Karpas-422 (cell line): ENCODE measurements around the gene TNRC6B. TPM values are rescaled to one million over a fixed set of nuclear protein-coding genes. Genes with fewer than 3 reads are reported as not detected.

Experiments used
- DNase-seq: peaks from one replicate; pipeline ENCODE4 v3.0.0-alpha.2; 2015
- H2AFZ ChIP-seq: fragments of 200-600 bp; sonication (generic); 2 replicates; pipeline ENCODE4 v1.6.1; 2014; ENCODE audit warnings: antibody characterized with exemption, low read length, mixed read lengths
- H3K27ac ChIP-seq: fragments of 200-600 bp; sonication (generic); 2 replicates; pipeline ENCODE4 v1.5.1; 2014; ENCODE audit warnings: mild to moderate bottlenecking, low read length, moderate library complexity
- H3K27me3 ChIP-seq: fragments of 200-600 bp; sonication (generic); 2 replicates; pipeline ENCODE4 v1.6.1; 2014; ENCODE audit warnings: low read length, mixed read lengths
- H3K36me3 ChIP-seq: fragments of 200-600 bp; sonication (generic); 2 replicates; pipeline ENCODE4 v1.6.1; 2014; ENCODE audit warnings: low read length, mixed read lengths; ENCODE audit not compliant: insufficient read depth
- H3K4me1 ChIP-seq: fragments of 200-600 bp; sonication (generic); 2 replicates; pipeline ENCODE4 v1.6.1; 2014; ENCODE audit warnings: mild to moderate bottlenecking, low read length, mixed read lengths
- H3K4me2 ChIP-seq: fragments of 200-600 bp; sonication (generic); 2 replicates; pipeline ENCODE4 v1.6.1; 2014; ENCODE audit warnings: low read length, low read depth, mild to moderate bottlenecking; ENCODE audit not compliant: poor library complexity, severe bottlenecking
- H3K4me3 ChIP-seq: fragments of 200-600 bp; sonication (generic); 2 replicates; pipeline ENCODE4 v1.5.1; 2014; ENCODE audit warnings: mild to moderate bottlenecking, antibody characterized with exemption, low read length, mixed read lengths
- H3K79me2 ChIP-seq: fragments of 200-600 bp; sonication (generic); 2 replicates; pipeline ENCODE4 v1.6.1; 2014; ENCODE audit warnings: mild to moderate bottlenecking, low read length, mixed read lengths
- H3K9ac ChIP-seq: fragments of 200-600 bp; sonication (generic); 2 replicates; pipeline ENCODE4 v1.6.0; 2014; ENCODE audit warnings: low read length
- H3K9me2 ChIP-seq: fragments of 200-600 bp; sonication (generic), shearing (Covaris generic); replicated peaks from 2 replicates; pipeline ENCODE4 v1.6.0; 2014; ENCODE audit warnings: mild to moderate bottlenecking, low read length, moderate library complexity; ENCODE audit not compliant: insufficient read depth
- H3K9me3 ChIP-seq: fragments of 300-700, 200-600 bp; sonication (generic); 2 replicates; pipeline ENCODE4 v1.6.1; 2014; ENCODE audit warnings: low read length, mixed read lengths
- H4K20me1 ChIP-seq: fragments of 200-600 bp; sonication (generic); 2 replicates; pipeline ENCODE4 v1.6.1; 2014; ENCODE audit warnings: mild to moderate bottlenecking, antibody characterized with exemption, low read length, low read depth; ENCODE audit not compliant: insufficient read depth
- total RNA-seq: library from RNA; depleted of rRNA; stranded (reverse); fragments of >200 nt; shearing (Covaris generic); gene quantifications from 2 replicates; pipeline ENCODE4 v1.2.3, GENCODE V29; 2014; ENCODE audit warnings: low replicate concordance

Gene TNRC6B
- total RNA-seq, 1 experiment from 2014 or later = 32.0 TPM

DNA sequence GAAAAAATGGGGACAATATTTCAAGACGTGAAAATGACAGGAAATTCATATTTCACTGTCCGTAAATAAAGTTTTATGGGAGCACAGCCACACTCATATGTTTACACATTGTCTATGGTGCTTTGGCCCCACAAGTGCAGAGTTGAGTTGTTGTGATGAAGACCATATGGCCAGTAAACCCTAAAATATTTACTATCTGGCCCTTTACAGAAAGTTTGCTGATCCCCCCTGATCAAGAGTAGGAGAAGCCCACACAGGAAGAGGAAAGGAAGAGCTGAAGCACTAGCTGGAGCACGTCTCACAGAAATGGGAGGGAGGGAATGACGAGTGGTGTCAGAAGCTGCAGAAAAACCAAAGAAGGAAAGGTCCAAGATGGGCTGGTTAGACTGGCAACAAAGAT, 78.8 kb downstream of the TNRC6B start:
- H3K27me3 ChIP-seq = no peaks in the 10 kb centered on the region
- H3K79me2 ChIP-seq = peaks cover 85% of the 10 kb centered on the region
- no peak overlapping the region for H3K9ac ChIP-seq
- H3K4me2 ChIP-seq = no peak overlapping the region
- H3K9me2 ChIP-seq = no peaks in the 10 kb centered on the region
- no peak overlapping the region for H3K4me3 ChIP-seq
- no peak for DNase-seq
- peaks cover 6% of the 10 kb centered on the region; the same call in 1 of the 2 replicates for H3K36me3 ChIP-seq
- H3K4me1 ChIP-seq = no peaks in the 10 kb centered on the region
- no peak overlapping the region for H2AFZ ChIP-seq
- no peaks in the 10 kb centered on the region for H4K20me1 ChIP-seq
- H3K9me3 ChIP-seq = no peaks in the 10 kb centered on the region
- no peak overlapping the region for H3K27ac ChIP-seq

DNA sequence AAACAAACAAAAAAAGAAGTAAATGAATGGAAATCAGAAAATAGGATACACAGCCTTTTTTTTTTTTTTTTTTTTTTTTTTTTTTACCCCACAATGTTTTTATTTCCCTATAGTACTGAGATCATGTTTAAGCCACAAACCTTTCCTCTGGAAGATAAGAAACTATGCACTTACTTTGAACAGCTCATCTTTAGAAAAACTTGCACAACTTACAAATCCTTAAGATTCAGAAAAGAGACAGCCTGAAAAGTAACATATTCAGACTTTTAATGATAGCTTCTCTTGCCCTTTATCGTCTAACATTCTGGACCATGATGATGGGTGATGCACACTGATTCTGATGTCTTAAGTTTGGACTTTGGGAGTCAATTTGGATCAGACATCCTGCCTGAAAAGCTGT, 80.3 kb downstream of the TNRC6B start:
- Histone ChIP-seq H3K9me3 (no peaks in the 10 kb centered on the region), H3K36me3 (peaks cover 12% of the 10 kb centered on the region; the same call in 1 of the 2 replicates), H3K9me2 (no peaks in the 10 kb centered on the region), H2AFZ (no peak overlapping the region), H3K4me3 (no peak overlapping the region), H3K9ac (no peak overlapping the region), H3K4me2 (no peak overlapping the region), H3K27me3 (no peaks in the 10 kb centered on the region), H3K27ac (no peak overlapping the region), H4K20me1 (no peaks in the 10 kb centered on the region), H3K79me2 (peaks cover 77% of the 10 kb centered on the region), H3K4me1 (no peaks in the 10 kb centered on the region)
- no peak for DNase-seq

DNA sequence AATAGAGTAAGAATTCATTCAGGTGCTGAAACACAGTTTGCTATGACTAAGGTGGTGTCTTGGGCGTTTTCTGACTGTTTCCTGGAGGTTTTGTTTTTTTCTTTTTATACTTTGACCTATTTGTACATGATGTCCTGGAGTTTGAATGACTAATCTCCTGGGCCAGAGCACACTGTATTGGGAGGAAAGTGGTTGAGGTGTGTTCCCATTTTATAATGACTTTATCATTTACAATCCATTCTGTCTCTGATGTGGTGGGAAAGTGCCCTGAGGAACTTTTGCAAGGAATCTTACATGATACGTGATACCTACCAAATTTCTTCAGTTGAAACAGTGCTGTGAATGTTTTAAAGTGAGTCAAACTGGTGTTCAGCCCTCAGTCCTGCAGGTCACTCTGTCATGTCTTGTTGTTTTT, 80.8 kb downstream of the TNRC6B start:
- no peaks in the 10 kb centered on the region for H3K9me2 ChIP-seq
- H4K20me1 ChIP-seq = no peaks in the 10 kb centered on the region
- no peak overlapping the region for H2AFZ ChIP-seq
- no peak overlapping the region for H3K27ac ChIP-seq
- H3K4me2 ChIP-seq = no peak overlapping the region
- no peak overlapping the region for H3K9ac ChIP-seq
- H3K27me3 ChIP-seq = no peaks in the 10 kb centered on the region
- DNase-seq = no peak
- no peaks in the 10 kb centered on the region for H3K9me3 ChIP-seq
- H3K36me3 ChIP-seq = peaks cover 9% of the 10 kb centered on the region; the same call in 1 of the 2 replicates
- H3K79me2 ChIP-seq = peaks cover 74% of the 10 kb centered on the region
- no peak overlapping the region for H3K4me3 ChIP-seq
- no peaks in the 10 kb centered on the region for H3K4me1 ChIP-seq

DNA sequence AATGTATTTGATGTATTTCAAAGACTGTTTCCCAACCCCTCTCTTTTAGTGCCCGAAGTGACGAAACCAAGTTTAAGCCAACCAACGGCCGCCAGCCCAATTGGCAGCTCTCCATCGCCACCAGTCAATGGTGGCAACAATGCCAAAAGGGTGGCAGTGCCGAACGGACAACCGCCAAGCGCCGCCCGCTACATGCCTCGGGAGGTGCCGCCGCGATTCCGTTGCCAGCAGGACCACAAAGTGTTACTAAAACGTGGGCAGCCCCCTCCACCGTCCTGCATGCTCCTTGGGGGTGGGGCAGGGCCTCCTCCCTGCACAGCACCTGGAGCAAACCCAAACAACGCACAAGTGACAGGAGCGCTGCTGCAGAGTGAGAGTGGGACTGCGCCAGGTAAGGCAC, 84.1 kb downstream of the TNRC6B start:
- Histone ChIP-seq H3K9me2 (no peaks in the 10 kb centered on the region), H3K9me3 (no peaks in the 10 kb centered on the region), H3K27ac (no peak overlapping the region), H3K4me3 (no peak overlapping the region), H3K9ac (no peak overlapping the region), H3K79me2 (peaks cover 61% of the 10 kb centered on the region), H3K4me1 (no peaks in the 10 kb centered on the region), H2AFZ (no peak overlapping the region), H3K27me3 (no peaks in the 10 kb centered on the region), H3K36me3 (peaks cover 25% of the 10 kb centered on the region; the same call in 1 of the 2 replicates), H4K20me1 (no peaks in the 10 kb centered on the region), H3K4me2 (no peak overlapping the region)
- no peak for DNase-seq

DNA sequence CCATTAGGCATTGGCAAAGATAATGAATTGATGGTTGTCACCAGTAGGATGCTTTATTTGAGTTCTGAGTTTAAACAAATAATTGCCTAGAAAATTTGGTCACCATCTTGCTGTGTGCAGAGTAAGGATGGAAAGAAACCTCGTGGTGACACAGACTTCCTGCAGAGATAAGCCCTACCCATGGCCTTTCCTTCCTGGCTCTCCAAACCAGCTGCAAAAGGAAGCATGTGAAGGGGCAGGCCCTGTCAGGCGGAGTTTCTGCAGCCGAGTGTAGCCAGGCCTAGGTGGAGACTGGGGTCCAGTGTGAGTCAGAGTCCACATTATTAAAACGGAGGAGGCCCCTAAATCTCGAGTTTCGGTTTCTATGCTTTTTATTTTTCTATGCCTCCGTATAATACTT, 85.5 kb downstream of the TNRC6B start:
- H3K9me2 ChIP-seq = no peaks in the 10 kb centered on the region
- no peak overlapping the region for H2AFZ ChIP-seq
- no peak overlapping the region for H3K4me2 ChIP-seq
- DNase-seq = no peak
- peaks cover 55% of the 10 kb centered on the region for H3K79me2 ChIP-seq
- H3K27me3 ChIP-seq = no peaks in the 10 kb centered on the region
- peaks cover 25% of the 10 kb centered on the region; the same call in 1 of the 2 replicates for H3K36me3 ChIP-seq
- H3K4me1 ChIP-seq = no peaks in the 10 kb centered on the region
- no peak overlapping the region for H3K27ac ChIP-seq
- no peaks in the 10 kb centered on the region for H3K9me3 ChIP-seq
- no peak overlapping the region for H3K9ac ChIP-seq
- H3K4me3 ChIP-seq = no peak overlapping the region
- H4K20me1 ChIP-seq = no peaks in the 10 kb centered on the region

DNA sequence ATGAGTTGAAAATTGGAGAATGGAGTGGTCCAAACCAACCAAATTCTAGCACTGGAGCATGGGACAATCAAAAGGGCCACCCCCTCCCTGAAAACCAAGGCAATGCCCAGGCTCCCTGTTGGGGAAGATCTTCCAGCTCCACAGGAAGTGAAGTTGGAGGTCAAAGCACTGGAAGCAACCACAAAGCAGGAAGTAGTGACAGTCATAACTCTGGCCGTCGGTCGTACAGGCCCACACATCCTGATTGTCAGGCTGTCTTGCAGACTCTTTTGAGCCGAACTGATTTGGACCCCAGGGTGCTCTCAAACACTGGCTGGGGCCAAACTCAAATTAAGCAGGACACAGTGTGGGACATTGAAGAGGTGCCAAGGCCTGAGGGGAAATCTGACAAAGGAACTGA, 88.1 kb downstream of the TNRC6B start:
- Histone ChIP-seq H3K4me2 (no peak overlapping the region), H3K9ac (no peak overlapping the region), H3K9me2 (no peaks in the 10 kb centered on the region), H3K4me3 (no peak overlapping the region), H3K36me3 (peaks cover 26% of the 10 kb centered on the region; the same call in 1 of the 2 replicates), H3K9me3 (no peaks in the 10 kb centered on the region), H3K27ac (no peak overlapping the region), H3K79me2 (peaks cover 42% of the 10 kb centered on the region), H4K20me1 (no peaks in the 10 kb centered on the region), H3K4me1 (no peaks in the 10 kb centered on the region), H3K27me3 (no peaks in the 10 kb centered on the region), H2AFZ (no peak overlapping the region)
- DNase-seq = no peak

DNA sequence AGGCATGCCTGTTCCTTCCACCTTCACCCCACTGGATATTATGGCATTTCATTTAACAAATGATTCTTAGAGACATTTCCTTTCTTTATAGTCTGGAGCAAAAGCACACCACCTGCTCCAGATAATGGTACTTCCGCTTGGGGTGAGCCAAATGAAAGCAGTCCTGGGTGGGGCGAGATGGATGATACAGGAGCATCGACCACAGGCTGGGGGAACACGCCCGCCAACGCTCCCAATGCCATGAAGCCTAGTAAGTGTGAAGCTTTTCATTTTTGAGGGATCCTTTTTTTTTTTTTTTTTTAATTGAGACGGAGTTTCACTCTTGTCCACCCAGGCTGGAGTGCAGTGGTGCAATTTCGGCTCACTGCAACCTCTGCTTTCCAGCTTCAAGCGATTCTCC, 92.3 kb downstream of the TNRC6B start:
- Histone ChIP-seq H3K4me2 (no peak overlapping the region), H4K20me1 (no peaks in the 10 kb centered on the region), H3K79me2 (peaks cover 60% of the 10 kb centered on the region), H2AFZ (no peak overlapping the region), H3K9ac (no peak overlapping the region), H3K27ac (no peak overlapping the region), H3K27me3 (no peaks in the 10 kb centered on the region), H3K36me3 (peaks cover 21% of the 10 kb centered on the region), H3K9me3 (no peaks in the 10 kb centered on the region), H3K4me3 (no peak overlapping the region), H3K4me1 (peaks cover 2% of the 10 kb centered on the region), H3K9me2 (no peaks in the 10 kb centered on the region)
- DNase-seq = no peak

DNA sequence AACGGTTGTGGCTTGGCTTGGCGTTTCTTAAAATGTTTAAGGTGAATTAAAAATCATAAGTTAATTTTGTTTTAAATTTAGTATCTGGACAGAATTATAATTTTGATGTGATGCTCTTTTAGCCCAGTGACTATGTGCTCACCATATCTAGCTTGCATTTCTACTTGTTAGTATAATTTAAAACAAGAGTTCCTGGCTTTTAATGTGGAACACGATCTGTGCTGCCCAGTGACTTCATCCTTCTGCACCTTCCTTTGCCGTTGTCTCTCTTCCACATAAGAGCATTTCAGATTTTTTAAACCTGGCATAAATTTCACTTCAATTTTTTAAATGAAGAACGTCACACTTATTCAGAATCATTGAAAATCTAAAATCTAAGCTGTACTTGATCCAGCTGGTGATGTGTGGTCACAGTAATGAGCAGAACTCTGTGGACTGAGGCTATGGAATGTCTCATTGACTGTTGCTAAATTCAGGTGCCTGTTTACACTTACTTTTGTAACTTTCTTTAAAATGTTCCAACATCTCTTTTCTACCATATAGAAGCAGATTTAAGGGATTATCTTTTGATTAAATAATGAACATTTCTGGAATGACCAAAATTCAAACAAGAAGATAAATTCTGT, 93.1 kb downstream of the TNRC6B start:
- peaks cover 13% of the 10 kb centered on the region for H3K36me3 ChIP-seq

More for the DNA sequence above, 93.1 kb downstream of the TNRC6B start:
- Histone ChIP-seq H3K4me2 (no peak overlapping the region), H3K9me3 (no peaks in the 10 kb centered on the region), H3K79me2 (peaks cover 54% of the 10 kb centered on the region), H3K4me3 (no peak overlapping the region), H3K27me3 (no peaks in the 10 kb centered on the region), H3K9ac (no peak overlapping the region), H4K20me1 (no peaks in the 10 kb centered on the region), H3K4me1 (peaks cover 9% of the 10 kb centered on the region), H2AFZ (no peak overlapping the region), H3K27ac (no peak overlapping the region), H3K9me2 (no peaks in the 10 kb centered on the region)
- no peak for DNase-seq
